SK-N-SH (cell line): ENCODE data around the gene PDZK1. TPM values are rescaled to one million over a fixed set of nuclear protein-coding genes. Genes with fewer than 3 reads are reported as not detected.
A peak's percentile ranks its signal among the peaks of the same experiment; 100 is the strongest.

Experiments
- CTCF ChIA-PET: fragments of 300-600, 350-600 bp; formaldehyde crosslinking; extraction: SDS; loops from one replicate; lab custom pipeline; 2021; lab: Yijun Ruan, JAX
- POLR2A ChIA-PET: fragments of 350-600 bp; sonication (Branson Sonifier 250); formaldehyde crosslinking; extraction: SDS; loops from one replicate; lab custom pipeline; 2020; ENCODE audit warnings: antibody characterized with exemption, inconsistent platforms; lab: Yijun Ruan, JAX
- DNase-seq: peaks from one replicate; pipeline ENCODE4 v3.0.0; 2012
- H2AFZ ChIP-seq: fragments of 200-600 bp; sonication (generic); 2 replicates; pipeline ENCODE4 v1.8.1; 2016; ENCODE audit warnings: antibody characterized with exemption, mild to moderate bottlenecking, low read depth
- H3F3A ChIP-seq: fragments of 200-600 bp; sonication (generic); replicated peaks from 2 replicates; pipeline ENCODE3; 2016; ENCODE audit warnings: antibody characterized with exemption, mild to moderate bottlenecking; ENCODE audit not compliant: insufficient read depth
- H3K27ac ChIP-seq, 2 experiments: fragments of 200-500 bp in 1 of 2; fragments of 200-600 bp in 1 of 2; sonication (Bioruptor generic) in 1 of 2; sonication (generic), shearing (Covaris generic) in 1 of 2; 2 replicates each; pipeline versions ENCODE4 v1.5.1 to v1.6.1; 2014 to 2016; ENCODE audit warnings: low read depth in 2 of 2, inconsistent platforms in 1 of 2, low read length in 1 of 2, mild to moderate bottlenecking in 1 of 2, mixed read lengths in 1 of 2
- H3K27me3 ChIP-seq: fragments of 200-600 bp; sonication (generic), shearing (Covaris generic); 2 replicates; pipeline ENCODE4 v1.6.1; 2016; ENCODE audit warnings: mixed run types; ENCODE audit not compliant: insufficient read depth
- H3K36me3 ChIP-seq, 2 experiments: fragments of 200-500 bp in 1 of 2; fragments of 200-600 bp in 1 of 2; sonication (Bioruptor generic) in 1 of 2; sonication (generic) in 1 of 2; replicated peaks in 1 of 2; 2 replicates each; pipeline versions ENCODE3 to v1.5.1; 2014 to 2016; ENCODE audit warnings: low read length in 1 of 2, mild to moderate bottlenecking in 1 of 2; ENCODE audit not compliant: insufficient read depth in 2 of 2, control insufficient read depth in 1 of 2
- H3K4me1 ChIP-seq, 2 experiments: fragments of 200-500 bp in 1 of 2; fragments of 200-600 bp in 1 of 2; sonication (Bioruptor generic) in 1 of 2; sonication (generic), shearing (Covaris generic) in 1 of 2; 2 replicates each; pipeline versions ENCODE4 v1.5.1 to v1.6.1; 2014 to 2016; ENCODE audit warnings: low read depth in 1 of 2, low read length in 1 of 2, mixed run types in 1 of 2; ENCODE audit not compliant: insufficient read depth in 2 of 2, control insufficient read depth in 1 of 2
- H3K4me2 ChIP-seq: fragments of 200-600 bp; sonication (generic), shearing (Covaris generic); 2 replicates; pipeline ENCODE4 v1.6.1; 2017; ENCODE audit warnings: mixed run types
- H3K4me3 ChIP-seq, 2 experiments: fragments of 200-500 bp in 1 of 2; fragments of 200-600 bp in 1 of 2; sonication (Bioruptor generic) in 1 of 2; sonication (generic), shearing (Covaris generic) in 1 of 2; 2 replicates each; pipeline versions ENCODE4 v1.5.1 to v1.8.1; 2014 to 2016; ENCODE audit warnings: low read depth in 2 of 2, inconsistent platforms in 1 of 2, low read length in 1 of 2, mild to moderate bottlenecking in 1 of 2, mixed read lengths in 1 of 2, moderate library complexity in 1 of 2
- H3K79me2 ChIP-seq: fragments of 200-600 bp; sonication (generic); 2 replicates; pipeline ENCODE4 v1.8.1; 2017; ENCODE audit warnings: mild to moderate bottlenecking; ENCODE audit not compliant: insufficient read depth
- H3K9ac ChIP-seq: fragments of 200-600 bp; sonication (generic); 2 replicates; pipeline ENCODE4 v1.6.1; 2017; ENCODE audit warnings: mixed run types
- H3K9me2 ChIP-seq: fragments of 200-600 bp; sonication (generic); 2 replicates; pipeline ENCODE4 v1.6.1; 2017; ENCODE audit warnings: mixed run types
- H3K9me3 ChIP-seq: fragments of 200-600 bp; sonication (generic); 2 replicates; pipeline ENCODE4 v1.6.1; 2017; ENCODE audit warnings: mixed run types, mild to moderate bottlenecking, moderate library complexity
- H4K20me1 ChIP-seq: fragments of 200-600 bp; sonication (generic); 2 replicates; pipeline ENCODE4 v1.6.1; 2017; ENCODE audit warnings: mild to moderate bottlenecking, mixed run types; ENCODE audit not compliant: insufficient read depth
- CHD2 ChIP-seq: fragments of 150-350 bp; IDR thresholded peaks from 2 replicates; pipeline ENCODE4 v1.6.1; 2018; ENCODE audit warnings: low read length; ENCODE audit not compliant: partially characterized antibody
- CTCF ChIP-seq: fragments of 200-600 bp; sonication (generic); IDR thresholded peaks from 2 replicates; pipeline ENCODE4 v1.6.1; 2017; ENCODE audit warnings: antibody characterized with exemption, mild to moderate bottlenecking, moderate library complexity
- ELF1 ChIP-seq: IDR thresholded peaks from 2 replicates; pipeline ENCODE4 v1.4.0; 2012
- EP300 ChIP-seq, 2 experiments: IDR thresholded peaks; 2 replicates each; pipeline versions ENCODE4 v1.4.0 to v1.6.1; 2012; ENCODE audit warnings: borderline replicate concordance in 1 of 2, low read depth in 1 of 2, low read length in 1 of 2
- FOSL2 ChIP-seq: IDR thresholded peaks from 2 replicates; pipeline ENCODE4 v1.4.0; 2012; ENCODE audit warnings: low read depth, mild to moderate bottlenecking, moderate library complexity, borderline replicate concordance
- FOXJ3 ChIP-seq: sonication (generic); formaldehyde crosslinking; IDR thresholded peaks from 2 replicates; pipeline ENCODE4 v1.5.1; 2020; ENCODE audit warnings: mild to moderate bottlenecking, missing genetic modification reagents
- FOXM1 ChIP-seq: IDR thresholded peaks from 2 replicates; pipeline ENCODE4 v1.4.0; 2012; ENCODE audit warnings: low read depth, mild to moderate bottlenecking
- GATA2 ChIP-seq: sonication (generic); formaldehyde crosslinking; IDR thresholded peaks from 2 replicates; pipeline ENCODE4 v1.5.0; 2020; ENCODE audit warnings: mild to moderate bottlenecking, missing genetic modification reagents
- JUND ChIP-seq: IDR thresholded peaks from 2 replicates; pipeline ENCODE4 v1.4.0; 2012
- MAX ChIP-seq: IDR thresholded peaks from 2 replicates; pipeline ENCODE4 v1.4.0; 2012; ENCODE audit warnings: low read depth
- MEF2A ChIP-seq: IDR thresholded peaks from 2 replicates; pipeline ENCODE4 v1.4.0; 2012; ENCODE audit warnings: low read depth, borderline replicate concordance
- NRF1 ChIP-seq: IDR thresholded peaks from 2 replicates; pipeline ENCODE4 v1.6.1; 2012; ENCODE audit warnings: low read depth, mild to moderate bottlenecking, low read length
- RCOR1 ChIP-seq: fragments of 150-350 bp; IDR thresholded peaks from 2 replicates; pipeline ENCODE4 v1.6.1; 2017; ENCODE audit warnings: antibody characterized with exemption, low read length
- REST ChIP-seq: IDR thresholded peaks from 2 replicates; pipeline ENCODE4 v1.6.1; 2012; ENCODE audit warnings: mild to moderate bottlenecking, low read depth, low read length, moderate library complexity
- SMC3 ChIP-seq: IDR thresholded peaks from 2 replicates; pipeline ENCODE4 v1.6.1; 2012; ENCODE audit warnings: low read depth, low read length, improper control_type of control experiment
- TAF1 ChIP-seq: IDR thresholded peaks from 2 replicates; pipeline ENCODE4 v1.6.1; 2012; ENCODE audit warnings: low read depth, mild to moderate bottlenecking, low read length, moderate library complexity, borderline replicate concordance
- TCF12 ChIP-seq: IDR thresholded peaks from 2 replicates; pipeline ENCODE4 v1.4.0; 2012
- TEAD4 ChIP-seq: IDR thresholded peaks from 2 replicates; pipeline ENCODE4 v1.4.0; 2012; ENCODE audit warnings: mild to moderate bottlenecking, borderline replicate concordance; ENCODE audit not compliant: insufficient read depth
- YY1 ChIP-seq: IDR thresholded peaks from 2 replicates; pipeline ENCODE4 v1.4.0; 2012; ENCODE audit warnings: low read depth, mild to moderate bottlenecking
- ZBTB33 ChIP-seq: IDR thresholded peaks from 2 replicates; pipeline ENCODE4 v1.4.0; 2012; ENCODE audit warnings: low read depth, borderline replicate concordance
- WGBS: methylation state at CpG from one replicate; pipeline ENCODE4 v1.1.6; 2017; ENCODE audit warnings: low lambda C conversion rate; 5-methylcytosine and 5-hydroxymethylcytosine counted together
- polyA plus RNA-seq, 3 experiments: library from polyadenylated mRNA; depleted of rRNA; stranded (reverse); fragments of >200 nt; gene quantifications; 2 replicates each; pipeline ENCODE4 v1.2.3, GENCODE V29; 2012

PDZK1 gene
- polyA plus RNA-seq, 1 of the 3 experiments (the other 2 are of a cell fraction), result 0.16 TPM

GRCh38 chr1:145720556-145720877 lies 13.3 kb upstream of the PDZK1 start:
- DNase-seq, result no peak
- H3K4me2 ChIP-seq, result peak overlapping the region; percentile 56
- no peaks in the 10 kb centered on the region for H3K9me2 ChIP-seq
- H3F3A ChIP-seq, result peaks cover 4% of the 10 kb centered on the region
- ChIA-PET CTCF (interaction anchor here (0.6 to 4.2 kb wide), 15 partner anchors 9 to 121 kb away, joined by 3 to 70 read pairs (median 4); partner anchors contain the start of gene PDZK1), POLR2A (no interaction called here)
- no peak overlapping the region for H3K27ac ChIP-seq
- H3K79me2 ChIP-seq, result no peaks in the 10 kb centered on the region
- 63% methylated on average over 4 of the region's 5 CpGs for WGBS
- no peaks in the 10 kb centered on the region for H3K27me3 ChIP-seq
- no peak overlapping the region for H3K9ac ChIP-seq
- no peak overlapping the region for H3K4me3 ChIP-seq
- H3K36me3 ChIP-seq, result no peaks in the 10 kb centered on the region
- no peaks in the 10 kb centered on the region; the same call in 1 of the 2 replicates for H3K9me3 ChIP-seq
- H3K4me1 ChIP-seq, result peaks cover 0 to 20% of the 10 kb centered on the region in 2 experiments; a peak in 1 of 4 replicates
- peak overlapping the region; percentile 27; the same call in 1 of the 2 replicates for H2AFZ ChIP-seq
- H4K20me1 ChIP-seq, result no peaks in the 10 kb centered on the region
- TF ChIP-seq CHD2 (no peak), JUND (no peak), FOSL2 (peak; percentile 23; the same call in 1 of the 2 replicates)

GRCh38 chr1:145719230-145720079 lies 12.3 kb upstream of the PDZK1 start, which contains the start of gene CD160:
Gene CD160 (plus strand): TSS chr1:145719499. CDS start chr1:145728328, 8,829 bp downstream.
- Histone ChIP-seq H3K4me2 (no peak within 1 kb of the TSS), H3K4me1 (peaks cover 0 to 24% of the 10 kb centered on the region in 2 experiments; a peak in 1 of 4 replicates)
- POLR2A ChIA-PET, result no interaction called here
- TF ChIP-seq EP300 (IDR thresholded peaks at IDR 0.05; ENCODE audit: borderline replicate concordance in 1 of 2, low read depth in 1 of 2, low read length in 1 of 2) (no peak), SMC3 (no peak), NRF1 (no peak), REST (no peak), ZBTB33 (no peak), RCOR1 (no peak), ELF1 (no peak), TAF1 (no peak), JUND (no peak), MEF2A (no peak), MAX (no peak), FOXM1 (no peak), TCF12 (no peak), FOXJ3 (CRISPR knock-in tag) (no peak), CTCF (no peak), TEAD4 (no peak), GATA2 (no peak), YY1 (no peak)

More at GRCh38 chr1:145719230-145720079, 12.3 kb upstream of the PDZK1 start, which contains the start of gene CD160:
- 94% methylated on average over 12 of the region's 12 CpGs for WGBS
- Histone ChIP-seq H3K9me3 (no peaks in the 10 kb centered on the region), H3K9me2 (no peaks in the 10 kb centered on the region), H2AFZ (peak within 1 kb of the TSS; percentile 27; the same call in 1 of the 2 replicates), H3K9ac (no peak within 1 kb of the TSS), H3F3A (peaks cover 4% of the 10 kb centered on the region), H3K27ac (no peak within 1 kb of the TSS), H3K36me3 (no peaks in the 10 kb centered on the region), H3K4me3 (no peak within 1 kb of the TSS), H3K79me2 (no peaks in the 10 kb centered on the region), H4K20me1 (no peaks in the 10 kb centered on the region), H3K27me3 (no peaks in the 10 kb centered on the region)
- CTCF ChIA-PET, result interaction anchor here (1.4 to 4.2 kb wide), 3 partner anchors 10 to 14 kb away, joined by 6 to 70 read pairs (median 25); partner anchors contain the start of gene PDZK1
- no peak for DNase-seq
